Dendritic cell treated with granulocyte-macrophage colony-stimulating factor and Interleukin-4, amounts not matched to agents 40 ng/mL and 50 ng/mL, for 4 days (primary cell): ENCODE results near the gene HLA-DQA1.

ENCODE experiments used
- H3K27ac Mint-ChIP-seq: one replicate; pipeline ENCODE4 v1.8.0; 2022; ENCODE audit warnings: mild to moderate bottlenecking, mixed read lengths
- H3K27me3 Mint-ChIP-seq: one replicate; pipeline ENCODE4 v1.8.0; 2022; ENCODE audit warnings: mild to moderate bottlenecking, mixed read lengths
- H3K36me3 Mint-ChIP-seq: one replicate; pipeline ENCODE4 v1.8.0; 2022; ENCODE audit warnings: low read depth, mixed read lengths
- H3K4me1 Mint-ChIP-seq: one replicate; pipeline ENCODE4 v1.8.0; 2022; ENCODE audit warnings: low read depth, mixed read lengths
- H3K4me3 Mint-ChIP-seq: one replicate; pipeline ENCODE4 v1.8.0; 2022; ENCODE audit warnings: mild to moderate bottlenecking, moderate library complexity, mixed read lengths
- H3K9me3 Mint-ChIP-seq: one replicate; pipeline ENCODE4 v1.8.0; 2022; ENCODE audit warnings: mixed read lengths
- intact Hi-C: fragments of 100-400 bp; cut with micrococcal nuclease; formaldehyde crosslinking; loops from one replicate; pipeline ENCODE4 v1.15.0; 2022

The HLA-DQA1 gene

GRCh38 chr6:32679492-32679891 lies 42.3 kb downstream of the HLA-DQA1 start:
- intact Hi-C loops: no loop called here
- Mint-ChIP-seq H3K27ac (peak overlapping the region; percentile 58), H3K27me3 (no peaks in the 10 kb centered on the region), H3K36me3 (peaks cover 10% of the 10 kb centered on the region), H3K4me1 (peaks cover 19% of the 10 kb centered on the region), H3K4me3 (no peak overlapping the region), H3K9me3 (peaks cover 35% of the 10 kb centered on the region)

GRCh38 chr6:32680055-32680454 lies 42.8 kb downstream of the HLA-DQA1 start:
- intact Hi-C loops: no loop called here
- no peaks in the 10 kb centered on the region for H3K27me3 Mint-ChIP-seq
- H3K36me3 Mint-ChIP-seq: peaks cover 10% of the 10 kb centered on the region
- peaks cover 30% of the 10 kb centered on the region for H3K9me3 Mint-ChIP-seq
- peak overlapping the region; percentile 58 for H3K27ac Mint-ChIP-seq
- peaks cover 19% of the 10 kb centered on the region for H3K4me1 Mint-ChIP-seq
- no peak overlapping the region for H3K4me3 Mint-ChIP-seq

- H3K4me3 Mint-ChIP-seq: no peak overlapping the region
- H3K36me3 Mint-ChIP-seq: no peaks in the 10 kb centered on the region
- H3K27me3 Mint-ChIP-seq: peaks cover 3% of the 10 kb centered on the region
- intact Hi-C loops: no loop called here
- H3K4me1 Mint-ChIP-seq: peaks cover 22% of the 10 kb centered on the region
- no peak overlapping the region for H3K27ac Mint-ChIP-seq
- no peaks in the 10 kb centered on the region for H3K9me3 Mint-ChIP-seq
Measured at GRCh38 chr6:32684246-32684645, 47.0 kb downstream of the HLA-DQA1 start.

GRCh38 chr6:32685603-32686002 lies 48.4 kb downstream of the HLA-DQA1 start:
- intact Hi-C loops: no loop called here
- peaks cover 3% of the 10 kb centered on the region for H3K27me3 Mint-ChIP-seq
- peaks cover 20% of the 10 kb centered on the region for H3K4me1 Mint-ChIP-seq
- H3K36me3 Mint-ChIP-seq: no peaks in the 10 kb centered on the region
- no peaks in the 10 kb centered on the region for H3K9me3 Mint-ChIP-seq
- H3K27ac Mint-ChIP-seq: peak overlapping the region; percentile 70
- no peak overlapping the region for H3K4me3 Mint-ChIP-seq

GRCh38 chr6:32689531-32690501 lies 52.6 kb downstream of the HLA-DQA1 start:
- Mint-ChIP-seq H3K4me3 (peak overlapping the region; percentile 59), H3K9me3 (no peaks in the 10 kb centered on the region), H3K4me1 (peaks cover 33% of the 10 kb centered on the region), H3K27me3 (peaks cover 6% of the 10 kb centered on the region), H3K36me3 (no peaks in the 10 kb centered on the region), H3K27ac (peak overlapping the region; percentile 86)
- intact Hi-C loops: loop anchor here (2.0 kb wide), 1 partner anchor 21 kb away; no protein-coding TSS in a partner anchor

GRCh38 chr6:32692019-32692418 lies 54.8 kb downstream of the HLA-DQA1 start:
- H3K27me3 Mint-ChIP-seq: peaks cover 13% of the 10 kb centered on the region
- no peak overlapping the region for H3K4me3 Mint-ChIP-seq
- H3K36me3 Mint-ChIP-seq: no peaks in the 10 kb centered on the region
- peak overlapping the region; percentile 86 for H3K27ac Mint-ChIP-seq
- no peaks in the 10 kb centered on the region for H3K9me3 Mint-ChIP-seq
- intact Hi-C loops: no loop called here
- H3K4me1 Mint-ChIP-seq: peaks cover 33% of the 10 kb centered on the region
